Activated CD4-positive, alpha-beta T cell treated with anti-CD3 and anti-CD28 coated beads, Interleukin-2, Interleukin-4, amounts not matched to agents 100 ng/mL and 50 ng/mL, durations not matched to agents 16 hours and 8 hours (primary cell): Measurements from ENCODE around the gene HECW1.
A peak's percentile ranks its signal among the peaks of the same experiment; 100 is the strongest.
"Not testable (repeated sequence)": the region's sequence is repeated elsewhere in the genome, so short reads cannot be mapped to it uniquely, and the experiment has no call there.

Experiments
- DNase-seq: peaks from one replicate; pipeline ENCODE4 v3.0.0-alpha.2; 2020; ENCODE audit warnings: low spot score

HECW1 gene

DNA sequence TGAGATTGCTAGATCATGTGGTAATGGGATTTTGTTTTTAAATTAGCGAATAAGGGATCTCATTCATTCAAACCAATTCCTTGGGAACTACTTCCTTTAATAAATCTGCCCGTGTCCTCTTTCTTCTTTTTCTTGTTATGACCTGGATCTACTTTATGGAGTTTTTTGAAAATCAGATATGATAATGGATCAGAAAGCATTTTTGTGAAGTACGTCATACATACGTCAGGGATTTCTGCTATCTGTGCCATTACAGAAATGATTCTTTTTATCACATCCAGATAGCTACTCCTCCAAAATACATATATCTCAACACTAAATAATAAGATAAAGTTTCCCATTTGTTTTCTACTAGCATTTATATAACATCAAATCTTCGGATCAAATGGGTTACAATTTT, 430.3 kb downstream of the HECW1 start:
- no peak for DNase-seq

DNA sequence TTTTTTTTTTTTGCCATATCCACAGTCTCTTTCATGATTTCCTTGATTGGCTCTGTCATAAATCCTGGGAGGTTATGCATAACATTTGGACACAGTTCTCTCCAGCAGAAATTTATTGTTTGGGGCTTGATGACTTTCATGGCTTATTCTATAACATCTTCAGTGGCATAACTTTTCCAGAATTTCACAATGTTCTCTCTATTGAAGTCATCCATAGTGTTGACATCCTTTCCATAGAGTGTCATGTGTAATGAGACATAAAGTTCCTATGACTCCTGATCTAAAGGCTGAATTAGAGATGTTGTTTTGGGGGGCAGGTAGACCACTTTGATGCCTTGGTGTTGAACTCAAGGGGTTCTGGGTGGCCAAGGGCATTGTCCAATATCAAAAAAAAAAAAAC, 433.8 kb downstream of the HECW1 start:
- DNase-seq = no peak

DNA sequence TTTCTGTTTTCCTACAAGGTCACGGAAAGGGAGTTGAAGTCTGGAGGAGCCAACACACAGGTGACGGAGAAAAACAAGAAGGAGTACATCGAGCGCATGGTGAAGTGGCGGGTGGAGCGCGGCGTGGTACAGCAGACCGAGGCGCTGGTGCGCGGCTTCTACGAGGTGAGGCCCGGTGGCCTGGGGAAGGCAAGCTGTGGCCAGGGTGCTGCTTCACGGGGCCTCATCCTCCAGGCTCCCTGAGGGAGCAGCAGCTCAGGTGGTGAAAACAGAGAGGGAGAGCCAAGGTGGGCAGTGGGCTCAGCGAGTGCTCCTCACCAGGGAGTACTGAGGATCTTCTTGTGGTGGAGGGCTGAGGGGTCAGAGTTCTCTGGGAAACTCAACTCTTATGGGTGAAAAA, 438.0 kb downstream of the HECW1 start:
- no peak for DNase-seq

DNA sequence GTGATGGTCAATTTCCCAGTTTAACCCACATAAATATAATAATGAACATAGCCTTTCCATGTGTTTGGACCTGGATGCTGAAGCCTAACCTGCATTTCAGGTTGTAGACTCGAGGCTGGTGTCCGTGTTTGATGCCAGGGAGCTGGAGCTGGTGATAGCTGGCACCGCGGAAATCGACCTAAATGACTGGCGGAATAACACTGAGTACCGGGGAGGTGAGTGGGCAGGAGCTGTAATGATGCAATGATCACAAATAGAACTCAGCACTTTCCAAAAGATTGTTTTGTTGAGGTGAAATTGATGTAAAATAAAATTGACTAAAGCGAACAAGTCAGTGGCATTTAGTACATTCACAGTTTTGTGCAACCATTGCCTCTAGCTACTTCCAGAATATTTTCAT, 439.7 kb downstream of the HECW1 start:
- no peak for DNase-seq

DNA sequence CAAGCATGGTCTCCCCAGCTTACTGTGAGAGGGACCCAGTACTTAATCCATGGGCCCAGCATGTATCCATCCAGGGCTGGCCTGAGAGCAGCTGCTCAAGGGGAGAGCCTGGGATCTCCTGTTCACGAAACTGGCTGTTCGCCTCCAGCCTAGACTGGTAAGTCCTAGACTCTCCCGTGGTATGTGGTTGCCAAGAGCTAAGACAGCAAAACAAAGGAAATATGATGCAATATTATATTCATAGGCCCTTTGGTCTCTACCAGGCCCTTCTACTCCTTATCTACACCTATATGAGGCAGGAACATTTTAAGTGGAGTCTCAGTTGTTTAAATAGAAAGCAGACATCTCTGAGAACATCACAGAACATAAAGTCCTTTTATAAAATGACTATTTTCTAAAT, 441.6 kb downstream of the HECW1 start:
- DNase-seq = no peak

DNA sequence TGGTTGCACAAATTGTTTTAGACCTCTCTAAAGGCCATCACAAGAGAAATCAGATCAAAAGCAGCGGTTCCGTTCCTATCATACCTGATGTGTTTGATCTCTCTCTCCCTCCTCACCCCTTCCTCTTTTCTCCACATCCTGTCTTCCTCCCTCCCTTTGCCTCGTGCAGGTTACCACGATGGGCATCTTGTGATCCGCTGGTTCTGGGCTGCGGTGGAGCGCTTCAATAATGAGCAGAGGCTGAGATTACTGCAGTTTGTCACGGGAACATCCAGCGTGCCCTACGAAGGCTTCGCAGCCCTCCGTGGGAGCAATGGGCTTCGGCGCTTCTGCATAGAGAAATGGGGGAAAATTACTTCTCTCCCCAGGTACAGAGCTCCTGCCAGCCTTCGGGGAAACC, 442.0 kb downstream of the HECW1 start:
- DNase-seq = no peak

DNA sequence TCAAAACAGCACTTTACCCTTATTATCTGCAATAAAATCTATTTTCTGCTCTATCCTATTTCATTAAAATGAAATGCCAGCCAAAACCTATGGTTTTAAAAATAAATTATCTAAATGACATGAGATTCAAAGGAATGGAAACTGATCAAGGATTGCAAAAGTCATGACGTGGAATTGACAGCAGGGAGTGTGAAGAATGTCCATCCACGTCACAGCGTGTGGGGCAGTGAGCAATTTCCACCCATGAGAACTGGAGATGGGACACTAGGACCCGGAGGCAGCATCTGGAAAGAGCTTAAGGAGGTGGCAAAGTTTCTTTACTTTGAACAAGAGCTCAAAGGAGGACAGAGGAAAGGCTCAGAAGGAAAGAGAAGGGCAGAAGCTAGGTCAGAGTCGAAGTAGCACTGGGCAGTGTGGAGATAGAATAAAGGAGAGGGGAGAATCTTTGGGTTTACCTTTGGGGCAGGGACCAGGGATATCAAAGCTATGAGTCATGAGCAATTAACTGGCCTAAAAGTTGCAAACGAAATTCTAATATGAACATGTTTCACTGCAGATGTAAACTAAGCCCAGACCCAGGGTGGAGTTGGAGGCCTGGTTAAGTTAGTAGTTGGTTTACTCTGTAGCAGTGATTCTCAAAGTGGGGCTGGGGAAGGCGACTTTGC, 445.5 kb downstream of the HECW1 start:
- DNase-seq = no peak

DNA sequence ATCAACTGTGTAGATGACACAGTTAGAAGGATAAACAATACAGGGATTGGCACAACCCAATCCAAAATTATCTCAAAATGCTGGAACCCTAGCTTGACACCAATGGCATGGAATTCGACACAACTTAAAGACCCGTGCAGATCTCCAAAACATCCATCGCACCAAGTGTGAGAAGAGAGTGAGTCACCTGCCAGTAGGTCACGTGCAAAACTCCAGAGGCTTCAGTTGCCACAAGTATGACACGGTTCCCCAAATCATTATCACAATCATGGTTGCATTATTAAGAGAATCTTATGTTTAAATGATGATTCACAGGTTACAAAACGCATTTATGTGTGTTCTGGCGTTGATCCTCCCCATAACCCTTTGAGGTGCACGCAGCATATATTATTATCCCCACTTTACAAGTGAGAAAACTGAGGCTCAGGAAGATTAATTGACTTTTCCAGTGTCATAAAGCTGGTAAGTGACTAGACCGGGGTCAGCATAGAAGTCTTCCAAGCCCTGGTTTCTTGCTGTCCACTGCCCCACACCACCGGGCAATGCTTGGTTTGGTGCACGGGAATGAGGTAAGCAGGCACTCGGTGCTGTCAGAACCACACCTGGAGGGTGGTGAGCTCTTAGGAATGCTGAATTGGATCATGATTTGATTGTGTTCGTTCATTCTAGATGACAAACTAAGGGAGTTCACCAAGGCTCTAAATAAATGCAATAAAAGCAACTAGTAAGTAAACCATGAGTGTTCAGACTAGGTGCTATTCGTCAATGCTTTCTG, 446.9 kb downstream of the HECW1 start:
- DNase-seq = no peak

DNA sequence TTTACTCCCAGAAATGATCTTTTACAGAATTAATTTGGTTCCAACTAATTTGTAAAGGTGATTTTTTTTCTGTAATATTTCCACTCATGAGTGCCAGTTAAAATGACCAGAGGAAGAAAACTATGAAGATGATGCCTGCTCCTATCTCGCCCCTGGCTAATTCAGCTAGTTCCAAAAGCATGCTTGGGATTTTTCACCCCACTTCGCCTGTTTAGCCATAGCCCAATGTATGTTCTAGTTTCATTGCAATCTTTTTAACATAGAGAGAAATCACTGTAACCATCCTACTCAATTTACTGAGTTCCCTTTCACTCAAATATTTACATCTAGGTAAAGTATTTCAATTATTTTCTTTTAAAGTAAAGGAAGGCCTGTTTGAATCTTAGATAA, 447.5 kb downstream of the HECW1 start:
- no peak for DNase-seq

DNA sequence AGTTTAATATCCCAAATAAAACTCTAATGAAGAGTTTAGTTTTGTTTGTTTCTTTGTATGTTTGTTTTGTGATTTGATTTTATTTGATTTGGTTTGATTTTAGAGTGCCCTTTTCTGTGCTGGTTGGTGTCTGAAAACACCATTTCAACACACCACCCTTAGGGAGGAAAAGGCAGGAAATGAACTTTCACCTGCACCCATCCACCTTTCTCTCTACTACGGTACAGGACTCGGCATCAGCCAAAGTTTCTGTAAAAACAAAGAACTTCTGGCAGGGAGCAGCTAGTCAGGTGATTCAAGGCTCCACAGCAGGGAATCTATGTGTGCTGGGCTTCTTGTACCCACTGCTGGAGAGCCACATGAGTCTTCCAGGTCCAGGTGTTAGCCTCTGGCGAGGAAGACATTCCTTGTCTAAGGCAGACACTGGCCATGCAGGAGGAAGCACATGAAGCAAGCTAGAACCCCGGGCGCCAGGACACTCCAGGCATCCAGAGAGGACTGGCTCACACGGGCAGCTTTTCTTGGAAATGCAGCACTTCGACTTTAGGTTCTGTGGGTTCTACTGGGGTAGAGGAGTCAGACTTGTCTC, 448.4 kb downstream of the HECW1 start:
- no peak for DNase-seq

DNA sequence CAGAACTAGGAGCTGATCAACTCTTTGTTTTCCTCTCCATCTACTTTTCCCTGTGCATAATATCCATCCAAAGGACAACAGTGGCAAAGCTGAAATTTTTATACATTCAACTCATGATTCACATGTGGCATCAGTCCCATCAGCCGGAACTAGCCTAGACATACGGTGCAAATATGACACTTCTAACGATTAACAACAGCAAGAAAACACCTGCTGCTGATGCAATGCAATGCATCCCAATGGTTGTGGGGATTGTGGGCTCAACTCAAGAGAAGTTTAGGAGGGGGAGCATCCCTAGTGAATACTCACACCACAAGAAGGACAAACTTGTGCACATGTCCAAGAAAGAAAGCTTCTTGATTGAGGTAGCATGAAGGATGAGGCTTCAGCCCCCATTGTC, 449.9 kb downstream of the HECW1 start:
- DNase-seq = no peak

DNA sequence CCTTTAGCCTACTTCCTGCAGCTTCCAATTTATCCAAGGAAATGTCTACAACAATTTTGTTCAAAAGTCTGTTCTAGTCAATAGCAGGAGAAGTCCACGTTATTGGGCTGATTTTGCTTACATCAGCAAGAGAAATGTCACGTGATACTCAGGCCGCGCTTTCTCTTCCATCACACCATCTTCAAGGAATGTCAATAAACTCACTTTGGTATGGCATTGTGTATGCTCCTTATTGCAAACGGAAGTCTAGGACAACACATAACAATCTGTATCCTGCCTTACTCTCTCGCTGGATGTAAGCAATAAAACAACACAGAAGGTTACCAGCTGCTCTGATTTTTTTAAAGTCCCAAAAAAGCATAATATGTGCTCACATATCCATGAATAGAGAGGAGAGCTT, 453.3 kb downstream of the HECW1 start:
- no peak for DNase-seq

DNA sequence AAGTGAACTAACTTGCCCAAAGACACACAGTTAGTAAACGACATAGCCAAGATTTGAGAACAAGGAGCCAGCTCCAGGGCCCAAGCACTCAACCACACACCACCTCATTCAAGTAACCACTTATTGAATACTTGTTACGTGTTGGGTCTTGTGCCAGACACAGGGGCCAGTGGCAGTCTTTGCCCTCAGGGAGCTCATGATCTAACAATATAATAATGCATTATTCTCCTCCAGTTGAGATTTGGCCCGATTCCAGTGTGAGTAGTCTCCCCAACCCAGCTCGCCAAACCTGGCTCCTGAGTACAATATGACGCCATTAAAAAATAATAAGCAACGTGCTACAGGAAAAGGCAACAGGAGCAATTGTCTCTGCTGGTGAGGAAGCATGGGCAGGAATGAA, 456.1 kb downstream of the HECW1 start:
- no peak for DNase-seq

DNA sequence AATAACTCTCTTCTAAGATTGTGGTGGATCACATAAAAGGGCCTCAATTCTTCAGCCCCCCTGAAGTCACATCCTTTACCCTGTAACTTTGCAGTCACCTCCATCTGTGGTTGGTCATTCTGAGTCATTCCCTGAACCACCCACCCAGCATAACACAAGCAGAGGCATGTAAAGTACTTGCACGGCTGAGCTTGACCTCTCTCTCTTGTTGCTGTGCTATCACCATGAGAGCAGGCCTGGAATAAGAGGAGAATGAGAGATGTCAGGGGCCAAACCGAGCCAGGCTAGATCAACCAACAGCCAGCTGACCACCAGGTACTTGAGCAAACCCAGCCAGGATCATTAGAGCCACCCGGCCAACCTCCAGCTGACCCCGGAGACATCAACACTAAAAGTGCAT, 457.0 kb downstream of the HECW1 start:
- DNase-seq = no peak

DNA sequence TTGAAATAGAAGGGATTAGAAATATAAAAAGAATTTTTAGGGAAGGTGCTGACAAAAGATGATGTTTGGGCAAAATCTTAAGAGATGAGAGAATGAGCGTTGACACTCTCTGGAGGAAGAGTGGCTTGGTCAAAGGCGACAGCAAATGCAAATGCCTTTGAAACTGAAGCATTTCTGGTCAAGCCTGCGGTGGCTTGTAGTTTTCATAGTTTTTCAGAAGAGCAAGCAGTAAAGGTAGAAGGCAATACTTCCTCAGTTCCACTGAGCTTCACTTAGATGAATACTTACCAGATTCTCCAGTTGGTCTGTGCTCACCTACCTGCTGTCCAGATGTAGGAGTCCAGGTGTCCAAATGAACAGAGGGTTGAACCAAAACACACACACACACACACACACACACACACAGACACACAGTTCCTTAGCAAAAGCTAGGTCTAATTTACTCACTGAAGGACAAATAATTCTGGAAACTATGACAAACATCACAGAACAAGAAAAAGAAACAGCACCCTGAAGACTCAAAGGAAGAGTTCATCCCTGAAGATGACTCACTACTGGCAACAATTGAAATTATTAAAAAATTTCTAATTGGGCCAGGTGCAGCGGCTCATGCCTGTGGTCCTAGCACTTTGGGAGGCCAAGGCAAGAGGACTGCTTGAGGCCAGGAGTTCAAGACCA, 458.4 kb downstream of the HECW1 start:
- DNase-seq = no peak

DNA sequence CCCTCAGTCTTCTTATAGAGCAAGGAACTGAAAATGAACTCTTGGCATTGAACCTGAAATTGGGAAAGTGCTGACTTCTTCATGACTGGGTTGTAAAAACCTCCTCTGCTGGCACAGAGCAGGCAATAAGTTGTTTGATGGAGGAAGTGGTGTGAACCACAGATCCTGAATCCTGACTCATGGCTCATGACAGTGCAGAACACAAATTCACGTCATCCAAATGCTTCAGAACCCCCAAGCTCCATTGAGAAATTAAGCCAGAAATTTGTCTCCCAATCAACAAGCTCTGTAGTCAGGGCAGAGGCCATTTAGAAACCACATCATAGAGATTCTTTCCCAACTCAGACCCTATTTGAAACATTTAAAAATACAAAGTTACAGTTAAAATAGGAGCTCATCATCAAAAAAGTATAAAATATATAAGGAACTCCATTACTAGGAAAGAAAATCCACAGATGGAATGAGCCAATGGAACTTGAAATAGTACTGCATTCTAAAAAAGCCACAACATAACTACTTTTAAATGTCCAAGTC, 460.1 kb downstream of the HECW1 start:
- peak; percentile 83 for DNase-seq

DNA sequence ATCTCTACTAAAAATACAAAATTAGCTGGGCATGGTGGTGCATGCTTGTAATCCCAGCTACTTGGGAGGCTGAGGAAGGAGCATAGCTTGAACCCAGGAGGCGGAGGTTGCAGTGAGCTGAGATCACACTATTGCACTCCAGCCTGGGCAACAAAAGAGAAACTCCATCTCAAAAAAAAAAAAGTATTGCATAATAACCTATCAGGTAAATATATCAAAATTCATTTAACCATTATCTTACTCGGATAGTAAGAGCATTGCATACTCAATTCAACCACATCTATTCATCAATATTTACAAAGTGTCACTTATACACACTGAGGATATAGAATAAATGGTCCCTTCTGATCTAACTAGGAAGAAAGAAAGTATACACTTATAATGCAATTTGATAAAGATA, 461.4 kb downstream of the HECW1 start:
- not testable (repeated sequence) for DNase-seq

DNA sequence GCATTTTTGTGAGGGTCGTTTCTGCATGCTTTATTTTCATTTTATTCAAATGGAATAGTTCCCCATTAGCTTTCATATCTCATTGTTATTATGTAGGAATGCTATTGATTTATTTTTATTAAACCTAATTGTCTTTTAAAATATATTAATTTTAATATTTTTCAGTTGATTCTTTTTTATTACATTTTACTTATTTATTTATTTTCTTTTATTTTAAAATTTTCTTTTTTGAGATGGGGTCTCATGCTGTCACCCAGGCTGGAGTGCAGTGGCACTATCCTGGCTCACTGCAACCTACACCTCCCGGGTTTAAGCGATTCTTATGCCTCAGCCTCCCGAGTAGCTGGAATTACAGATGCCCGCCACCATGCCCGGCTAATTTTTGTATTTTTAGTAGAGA, 463.1 kb downstream of the HECW1 start:
- DNase-seq = no peak

DNA sequence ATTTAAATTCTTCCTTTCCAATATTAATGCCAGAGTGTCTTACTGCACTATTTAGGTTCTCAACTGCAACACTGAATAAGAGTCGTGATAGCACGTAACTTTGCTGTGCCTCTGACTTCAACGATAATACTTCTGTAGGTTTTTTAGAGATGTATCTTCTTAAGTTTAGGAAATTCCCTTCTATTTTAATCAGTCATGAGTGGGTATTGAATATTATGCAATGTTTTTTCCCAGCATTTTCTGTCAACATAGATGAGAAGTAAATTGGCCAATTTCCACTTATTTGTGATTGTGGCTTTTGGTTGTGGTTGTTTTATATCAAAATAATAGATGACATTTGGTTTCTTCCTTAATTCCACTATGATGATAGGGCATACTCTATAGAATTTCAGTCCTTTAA, 463.8 kb downstream of the HECW1 start:
- DNase-seq = no peak

DNA sequence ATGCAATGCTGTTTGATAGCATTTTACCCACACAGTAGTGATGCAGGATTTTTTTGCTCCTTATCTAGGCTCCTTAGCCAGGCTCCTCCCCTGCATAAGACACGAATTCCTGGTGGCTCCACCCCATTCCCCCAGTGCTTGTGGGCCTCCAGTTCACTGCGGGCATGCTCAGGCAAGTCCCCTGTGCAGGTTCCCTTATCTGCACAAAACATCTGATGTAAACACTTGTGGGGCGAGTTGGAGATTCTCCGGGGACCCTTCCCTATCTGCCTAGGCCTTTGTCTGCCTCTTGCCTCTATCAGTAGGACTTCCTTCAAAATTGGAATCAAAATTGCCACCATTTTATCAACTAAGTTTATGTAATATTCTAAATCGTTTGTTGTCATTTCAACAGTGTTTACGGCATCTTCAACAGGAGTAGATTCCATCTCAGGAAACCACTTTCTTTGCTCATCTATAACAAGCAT, 465.1 kb downstream of the HECW1 start:
- no peak for DNase-seq

DNA sequence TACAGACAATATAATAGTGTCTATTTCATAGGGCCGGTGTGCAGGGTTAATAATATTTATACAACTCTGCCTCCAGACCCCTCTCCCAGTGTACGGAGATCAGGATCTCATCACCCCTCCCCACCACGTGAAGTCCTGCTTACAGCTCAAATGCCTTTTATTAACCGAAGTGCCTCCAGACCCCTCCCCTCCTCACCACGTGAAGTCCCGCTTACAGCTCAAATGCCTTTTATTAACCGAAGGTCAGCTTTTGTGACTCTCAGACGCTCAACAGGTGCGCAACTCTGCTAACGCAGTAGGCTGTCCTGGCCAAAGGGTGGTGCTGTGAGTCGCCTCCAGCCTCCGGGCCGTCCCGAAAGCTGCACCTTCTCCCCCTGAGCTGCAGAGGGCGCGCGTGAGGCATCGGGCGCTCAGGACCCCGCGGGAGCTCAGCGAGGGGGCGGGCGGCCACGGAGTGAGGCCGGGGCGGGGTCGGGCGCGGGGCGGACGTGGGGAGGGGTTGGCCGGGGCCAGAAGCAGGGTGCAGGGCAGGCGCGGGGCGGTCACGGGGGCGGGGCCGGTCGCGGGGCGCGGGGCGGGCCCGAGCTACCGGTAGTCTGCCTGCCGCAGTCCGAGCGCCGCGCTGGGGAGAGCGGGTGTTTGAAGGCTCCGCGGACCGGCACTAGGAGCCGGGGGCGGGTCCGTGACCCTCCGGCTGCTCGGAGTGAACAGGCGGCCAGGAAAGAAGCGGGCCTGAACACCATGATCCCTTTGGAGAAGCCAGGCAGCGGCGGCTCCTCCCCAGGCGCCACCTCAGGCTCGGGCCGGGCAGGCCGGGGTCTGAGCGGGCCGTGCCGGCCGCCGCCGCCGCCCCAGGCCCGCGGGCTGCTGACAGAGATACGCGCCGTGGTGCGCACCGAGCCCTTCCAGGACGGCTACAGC, 470.3 kb downstream of the HECW1 start, which contains the start of gene STK17A:
TSS of gene STK17A (plus strand) at position 606 of the 921 bp plus-strand sequence. CDS start at position 742, 136 bp downstream.
- DNase-seq = peak; percentile 96
